ENCODE data around the gene PLEKHG2. TPM values are rescaled to one million over a fixed set of nuclear protein-coding genes. Genes with fewer than 3 reads are reported as not detected.

Gene PLEKHG2
- total and polyA plus RNA-seq, 9 of the 15 experiments (the other 6 are each of a cell fraction or from before 2014, with no cell fraction given): 0.98 to 45.7 (median 9.8) TPM

GRCh38 chr19:39435499-39436349 is 23.3 kb downstream of the PLEKHG2 start, which contains the start of gene RPS16:
Gene RPS16, minus strand, starts transcription at chr19:39435949. Its CDS starts 54 bp downstream, at chr19:39435895.
- peak within 1 kb of the TSS; percentile 95 for H3K27ac ChIP-seq (ENCODE audit: extremely low read depth, low read depth, low read length)
- H3K4me2 ChIP-seq (ENCODE audit: insufficient read depth, low read length): peak within 1 kb of the TSS; percentile 98
- 1% methylated on average over 48 of the region's 61 CpGs for WGBS (ENCODE audit: insufficient coverage, low coverage, missing lambda C conversion rate)
- peak within 1 kb of the TSS; percentile 95 to 99 for H3K9ac ChIP-seq (ENCODE audit: insufficient read depth in 1 of 2, low read depth in 2 of 2, low read length in 2 of 2)
- intact Hi-C loops (cut with micrococcal nuclease) (no loop called here), in situ Hi-C loops (cut with MboI) (no loop called here)
- peaks cover 21% of the 10 kb centered on the region for H4K20me1 ChIP-seq (replicated peaks; ENCODE audit: control insufficient read depth, insufficient read depth, low read length)
- FAIRE-seq (peak; percentile 93), ATAC-seq (peak; percentile 88), DNase-seq (ENCODE audit: extremely low read depth in 1 of 4, low spot score in 3 of 4) (peak; percentile 95 to 99 (median 95))
- H3K9me1 ChIP-seq (ENCODE audit: control insufficient read depth, insufficient read depth, low read length): no peaks in the 10 kb centered on the region
- no TSS peak for BruUV-seq (replicated peaks)
- H3K9me3 ChIP-seq (replicated peaks; ENCODE audit: control insufficient read depth, insufficient read depth, low read depth, low read length): no peaks in the 10 kb centered on the region
- peak within 1 kb of the TSS; percentile 57 for H2AFZ ChIP-seq (ENCODE audit: low read depth, low read length)
- H3K36me3 ChIP-seq (ENCODE audit: control insufficient read depth, insufficient read depth, low read length): peaks cover 37% of the 10 kb centered on the region
- H3K27me3 ChIP-seq (ENCODE audit: control insufficient read depth in 2 of 2, insufficient read depth in 2 of 2, low read length in 2 of 2): no peaks in the 10 kb centered on the region
- H3K4me1 ChIP-seq (replicated peaks in 1 of 2; ENCODE audit: control insufficient read depth in 2 of 2, insufficient read depth in 2 of 2, low read length in 2 of 2): peaks cover 25 to 29% of the 10 kb centered on the region in 2 experiments
- POLR2A ChIA-PET: interaction anchor here (0.6 to 6.2 kb wide), 52 partner anchors 9 to 982 kb away, joined by 3 to 141 read pairs (median 4); partner anchors contain the start of genes DYRK1B, EID2B, MED29 and PAF1
- CTCF ChIA-PET (ENCODE audit: low intra/inter-chr PET ratio): no interaction called here
- peak within 1 kb of the TSS; percentile 100 for H3K4me3 ChIP-seq
- peaks cover 32% of the 10 kb centered on the region for H3K79me2 ChIP-seq (ENCODE audit: control insufficient read depth, insufficient read depth, low read length)
- TF ChIP-seq KLF10 (CRISPR knock-in tag; IDR thresholded peaks at IDR 0.05) (no peak), NEUROD1 (IDR thresholded peaks at IDR 0.05; ENCODE audit: borderline replicate concordance, low read depth, low read length, partially characterized antibody) (peak; percentile 71), ELF2 (CRISPR knock-in tag; IDR thresholded peaks at IDR 0.05) (peak; percentile 73), CCNT2 (IDR thresholded peaks at IDR 0.05; ENCODE audit: borderline replicate concordance, extremely low read depth, insufficient read length, low read depth, low read length) (peak; percentile 55), SAFB2 (IDR thresholded peaks at IDR 0.05; ENCODE audit: borderline replicate concordance, low read depth, low read length, severe bottlenecking) (no peak), ZNF184 (CRISPR knock-in tag; IDR thresholded peaks at IDR 0.05) (no peak), VEZF1 (CRISPR knock-in tag; IDR thresholded peaks at IDR 0.05) (peak; percentile 78), NCOA1 (IDR thresholded peaks at IDR 0.05; ENCODE audit: low read depth) (no peak), CHD4 (IDR thresholded peaks at IDR 0.05; ENCODE audit: insufficient read depth, insufficient replicate concordance, low read depth, low read length, poor library complexity, severe bottlenecking) (no peak), MAFK (IDR thresholded peaks at IDR 0.05; ENCODE audit: low read length) (no peak), ZBTB7A (IDR thresholded peaks at IDR 0.05; ENCODE audit: borderline replicate concordance, control insufficient read depth, low read depth, low read length) (peak; percentile 29; the same call in 1 of the 2 replicates), DPF2 (IDR thresholded peaks at IDR 0.05) (no peak), HINFP (tag; conservative IDR thresholded peaks at IDR 0.05; ENCODE audit: low read depth) (peak; percentile 99), ZNF316 (IDR thresholded peaks at IDR 0.05) (no peak)
